NK-92 treated with Interleukin-12 subunit alpha and Interleukin-12 subunit beta, amount 100 ng/mL, for 24 hours (cell line): ENCODE data around the gene LIMD2.

Experiments used
- DNase-seq: peaks from one replicate; lab custom pipeline; 2025; lab: John Stamatoyannopoulos, UW

The LIMD2 gene

DNA sequence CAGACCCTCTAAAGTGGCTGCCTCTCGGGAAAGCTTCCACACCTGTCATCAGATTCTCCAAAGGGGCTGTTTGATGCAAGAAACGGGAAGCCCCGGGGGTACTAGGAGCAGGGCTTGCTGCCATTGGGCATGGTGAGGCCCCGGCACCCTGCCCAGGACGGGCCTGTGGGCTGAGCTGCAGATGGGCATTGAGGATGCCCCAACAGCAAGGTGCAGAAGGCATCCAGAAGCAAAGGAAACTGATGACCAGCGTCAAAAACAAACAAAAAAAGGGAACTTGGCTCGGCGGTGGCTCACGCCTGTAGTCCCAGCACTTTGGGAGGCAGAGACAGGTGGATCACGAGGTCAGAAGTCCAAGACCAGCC, 1.5 kb upstream of the LIMD2 start:
- no peak for DNase-seq

DNA sequence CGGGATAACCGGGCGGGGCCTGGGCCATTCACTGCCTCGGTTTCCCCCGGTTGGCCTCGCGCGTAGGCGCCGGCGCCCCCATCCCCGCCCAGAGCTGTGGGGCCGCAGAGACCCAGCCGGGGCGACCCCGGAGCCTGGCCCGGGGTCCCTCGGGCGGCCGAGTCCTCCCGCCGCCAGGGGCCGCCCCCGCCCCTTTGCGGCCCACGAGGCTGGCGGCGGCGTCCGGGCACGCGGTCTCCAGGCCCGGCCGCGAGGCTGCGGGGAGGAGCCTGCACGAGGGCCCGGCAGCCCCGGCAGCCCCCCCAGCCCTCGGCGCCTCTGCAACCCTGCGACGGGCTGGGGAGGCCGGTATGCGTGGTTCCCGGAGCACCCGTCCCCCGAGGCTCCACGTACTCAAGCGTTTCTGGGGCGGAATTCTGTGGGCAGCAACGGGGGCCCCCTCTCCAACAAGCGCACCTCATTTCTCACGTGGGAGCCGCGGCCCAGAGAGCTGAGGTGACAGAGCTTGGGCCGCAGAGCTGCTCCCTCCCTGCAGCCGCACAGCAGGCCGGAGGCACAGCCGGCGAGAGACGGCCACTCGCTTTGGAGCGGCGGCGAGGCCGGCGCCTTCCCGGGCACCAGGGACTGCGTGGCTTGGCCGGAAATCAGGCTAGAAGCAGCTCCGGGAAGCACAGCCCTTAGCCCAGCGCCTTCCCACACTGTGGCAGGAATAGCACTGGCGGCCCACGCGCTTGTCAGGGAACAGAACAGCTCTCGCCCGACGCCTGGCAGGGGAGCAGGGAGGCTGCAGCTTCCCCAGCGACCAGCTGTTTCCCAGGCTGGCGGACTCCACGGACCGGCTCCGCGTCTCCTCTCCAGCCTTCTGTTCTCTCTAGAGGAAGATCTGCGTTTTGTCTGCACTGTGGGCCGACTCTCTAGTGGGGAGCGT, 867 bp upstream of the LIMD2 start:
- peak; percentile 75 for DNase-seq

DNA sequence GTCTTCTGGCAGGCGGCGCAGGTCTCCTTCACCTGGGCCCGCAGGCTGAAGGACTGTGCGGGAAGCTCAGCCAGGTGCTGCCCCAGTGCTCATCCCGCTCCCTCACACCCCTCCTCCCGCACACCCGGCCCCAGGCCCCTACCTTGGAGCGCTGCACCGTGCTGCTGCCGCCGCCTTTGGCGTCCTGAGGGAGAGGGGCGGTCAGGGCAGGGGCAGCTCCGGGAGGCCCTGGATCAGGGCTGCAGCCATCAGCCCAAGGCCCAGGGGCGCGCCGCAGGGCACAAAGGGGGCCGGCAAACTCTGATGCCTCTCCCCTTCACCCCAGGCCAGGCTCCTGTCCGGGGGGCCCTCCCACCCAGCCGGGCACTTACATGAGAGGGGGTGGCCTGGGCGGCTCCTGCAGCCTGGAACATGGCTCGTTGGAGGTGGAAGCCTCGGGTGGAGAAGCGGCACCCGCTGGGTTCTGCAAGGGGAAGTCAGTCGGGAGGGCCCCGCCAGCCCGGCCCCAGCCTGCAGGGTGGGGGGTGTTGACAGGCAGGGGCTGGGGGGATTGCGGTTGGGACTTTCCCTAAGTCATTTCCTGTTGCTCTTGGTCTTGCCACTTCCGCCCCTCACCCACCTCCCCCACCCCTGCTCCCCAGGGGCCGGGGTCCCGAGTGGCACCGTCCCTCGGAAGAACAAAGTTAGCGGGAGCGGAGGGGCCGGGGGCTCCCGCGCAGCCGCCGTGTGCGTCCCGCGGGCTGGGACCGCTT, 863 bp downstream of the LIMD2 start:
- DNase-seq, result peak; percentile 92

- no peak for DNase-seq
Observed at GRCh38 chr17:63698381-63698885, 1.5 kb downstream of the LIMD2 start.

DNA sequence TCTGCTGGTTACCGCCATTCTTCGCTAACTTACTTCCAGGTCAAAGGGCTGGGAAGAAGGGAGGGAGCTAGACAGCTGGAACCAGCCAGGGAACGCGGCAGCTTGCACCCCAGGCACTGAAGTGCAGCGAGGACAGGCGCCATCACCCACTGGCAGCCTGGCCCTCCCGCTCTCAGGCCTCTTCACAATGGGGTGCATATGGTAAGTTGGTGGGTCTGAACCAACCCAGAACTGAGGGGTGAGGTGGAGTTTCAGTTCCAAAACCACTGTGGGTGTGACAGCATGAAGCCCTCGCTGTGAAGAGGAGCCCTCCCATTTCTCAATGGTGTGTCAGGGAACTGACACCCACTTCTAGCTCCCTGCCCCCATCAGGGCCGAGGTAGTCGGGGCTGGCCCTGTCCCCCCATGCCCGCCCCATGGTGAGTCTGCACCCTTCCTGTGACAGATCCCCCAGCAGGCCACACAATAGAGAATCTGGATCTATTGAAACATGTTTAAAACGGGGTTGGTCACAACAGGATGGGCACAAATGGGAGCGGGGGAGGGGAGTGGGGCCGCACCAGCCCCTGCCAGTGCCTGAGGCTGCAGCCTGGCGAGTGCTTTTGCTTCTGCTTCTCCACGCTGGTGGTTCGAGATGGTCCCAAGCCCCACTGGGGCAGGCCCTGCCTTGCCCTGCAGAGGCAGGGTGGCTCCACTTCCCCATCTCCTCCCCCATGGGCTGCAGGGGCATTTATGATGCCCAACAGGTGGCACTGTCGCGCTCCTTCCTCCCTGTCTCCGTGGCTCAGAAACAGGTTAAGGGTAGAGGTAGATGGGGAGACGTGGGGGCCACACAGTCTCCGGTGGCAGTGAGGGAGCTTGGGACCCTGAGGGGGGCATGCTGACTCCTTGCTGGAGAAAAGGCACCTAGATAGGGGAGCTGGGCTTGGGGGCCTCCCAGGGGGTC, 2.3 kb downstream of the LIMD2 start:
- peak; percentile 37 for DNase-seq

GRCh38 chr17:63696381-63696961, 3.5 kb downstream of the LIMD2 start:
- no peak for DNase-seq

DNA sequence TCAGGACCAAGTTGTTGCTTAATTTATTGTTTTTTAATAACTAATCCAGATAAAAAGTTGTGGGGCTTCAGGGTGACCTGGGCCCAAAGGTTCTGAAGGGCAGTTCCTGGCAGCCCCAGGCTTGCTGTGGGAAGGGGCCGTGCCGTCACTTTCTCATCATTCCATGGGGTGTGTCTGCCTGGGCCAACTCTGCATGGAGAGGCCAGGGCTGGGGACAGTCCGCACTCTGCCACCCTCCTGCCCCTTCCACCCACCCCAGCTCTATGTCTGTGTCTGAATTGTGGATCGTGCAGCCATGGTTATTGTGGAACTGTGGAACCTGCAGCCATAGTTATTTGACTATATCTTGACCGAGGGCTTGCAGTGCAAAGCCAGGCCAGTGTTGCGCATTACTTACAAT, 4.0 kb downstream of the LIMD2 start:
- DNase-seq, result no peak

- DNase-seq, result no peak
Observed at GRCh38 chr17:63694950-63695773, 4.8 kb downstream of the LIMD2 start.

- DNase-seq, result no peak
Observed at GRCh38 chr17:63694229-63694949, 5.5 kb downstream of the LIMD2 start.

DNA sequence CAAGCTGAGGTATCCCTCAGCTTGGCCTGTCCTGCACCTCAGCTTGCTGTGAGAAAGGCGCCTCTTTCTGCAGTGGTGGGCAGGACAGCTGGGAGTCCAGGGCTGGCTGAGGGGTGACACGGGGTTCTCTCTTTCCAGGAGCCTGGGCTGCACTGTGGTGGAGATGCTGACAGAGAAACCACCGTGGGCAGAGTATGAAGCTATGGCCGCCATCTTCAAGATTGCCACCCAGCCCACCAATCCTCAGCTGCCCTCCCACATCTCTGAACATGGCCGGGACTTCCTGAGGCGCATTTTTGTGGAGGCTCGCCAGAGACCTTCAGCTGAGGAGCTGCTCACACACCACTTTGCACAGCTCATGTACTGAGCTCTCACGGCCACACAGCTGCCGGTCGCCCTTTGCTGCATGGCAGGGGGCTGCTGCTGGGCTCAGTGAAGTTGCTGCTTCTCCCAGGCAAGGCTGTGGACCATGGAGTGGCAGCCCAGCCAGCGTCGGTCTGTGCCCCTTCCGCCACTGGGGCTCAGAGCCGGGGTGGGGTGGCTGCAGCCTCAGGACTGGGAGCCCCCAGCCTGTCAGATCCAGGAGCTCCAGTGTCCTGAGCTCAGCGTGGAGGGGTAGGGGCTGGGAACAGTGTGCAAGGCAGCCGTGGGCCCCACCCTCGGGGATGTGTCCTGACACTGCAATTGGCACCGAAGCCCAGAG, 6.4 kb downstream of the LIMD2 start:
- DNase-seq, result no peak

DNA sequence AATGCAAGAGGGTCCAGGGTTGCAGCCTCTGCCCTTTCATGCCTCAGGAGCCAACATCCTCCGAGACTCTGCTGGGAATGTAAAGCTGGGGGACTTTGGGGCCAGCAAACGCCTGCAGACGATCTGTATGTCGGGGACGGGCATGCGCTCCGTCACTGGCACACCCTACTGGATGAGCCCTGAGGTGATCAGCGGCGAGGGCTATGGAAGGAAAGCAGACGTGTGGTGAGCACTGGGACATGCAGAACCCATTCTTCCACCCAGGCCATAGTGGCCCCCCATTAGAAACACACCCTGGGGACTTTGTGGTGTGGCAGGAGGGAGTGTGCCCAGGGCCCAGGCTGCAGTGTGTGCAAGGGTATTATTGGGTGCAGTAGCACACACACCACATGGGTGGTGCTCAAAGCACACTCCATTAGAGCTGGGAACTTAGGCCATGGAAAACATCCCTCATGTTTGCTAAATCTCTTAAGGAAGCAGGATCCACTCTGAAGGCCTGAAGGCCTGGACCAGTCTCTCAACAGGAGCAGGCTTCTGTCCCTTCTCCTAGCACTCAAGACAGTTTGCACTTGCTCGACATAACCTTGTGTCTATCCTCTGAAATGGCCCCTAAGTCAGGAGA, 7.6 kb downstream of the LIMD2 start:
- no peak for DNase-seq

- no peak for DNase-seq
Observed at GRCh38 chr17:63689479-63689878, 10.4 kb downstream of the LIMD2 start.

GRCh38 chr17:63688396-63689020, 11.4 kb downstream of the LIMD2 start:
- no peak for DNase-seq

DNA sequence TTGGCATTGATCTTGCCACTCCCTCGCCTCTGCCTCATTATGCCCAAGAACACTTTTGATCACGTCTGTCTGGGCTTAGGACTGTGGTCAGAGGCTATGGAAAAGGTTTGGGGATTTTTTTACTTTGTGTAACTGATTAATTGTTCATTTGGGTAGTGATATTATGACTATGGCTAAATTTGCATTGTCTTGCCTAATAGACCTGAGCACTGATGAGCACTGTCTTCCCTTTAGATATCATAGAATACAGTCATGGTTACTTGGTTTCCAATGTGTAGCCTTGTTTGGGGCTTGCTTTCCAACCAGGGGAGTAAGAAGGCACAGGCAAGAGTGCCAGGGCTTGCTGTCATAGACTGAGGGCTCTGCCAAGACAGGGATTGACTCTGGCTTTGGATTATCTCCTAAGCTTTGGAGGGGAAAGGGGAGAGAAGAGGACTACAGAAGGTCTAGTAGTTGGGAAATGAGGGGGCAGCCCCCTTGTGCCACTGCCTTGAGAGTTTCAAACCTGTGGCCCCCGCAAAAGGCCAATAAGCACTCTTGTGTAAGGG, 13.7 kb downstream of the LIMD2 start:
- DNase-seq, result no peak

DNA sequence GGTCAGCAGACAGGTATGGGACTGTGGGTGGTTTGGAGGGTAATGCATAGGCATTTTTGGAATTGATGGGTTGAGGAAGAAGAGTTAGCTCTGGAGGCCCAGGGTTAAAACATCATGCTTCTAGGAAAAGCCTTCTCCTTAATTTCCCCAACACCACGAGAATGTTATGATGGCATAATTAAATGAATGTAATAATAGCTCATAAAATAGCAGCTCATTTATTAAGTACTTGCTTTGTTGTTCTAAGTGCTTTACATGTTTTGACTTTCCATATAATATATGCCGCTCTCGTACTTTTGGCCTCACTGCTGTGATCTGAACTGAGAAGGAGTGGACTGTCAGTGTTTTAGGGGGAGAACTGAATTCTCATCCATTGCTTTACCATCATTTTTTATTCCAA, 14.3 kb downstream of the LIMD2 start:
- no peak for DNase-seq

GRCh38 chr17:63685041-63685440, 14.9 kb downstream of the LIMD2 start:
- DNase-seq, result no peak

- no peak for DNase-seq
Observed at GRCh38 chr17:63682981-63683380, 16.9 kb downstream of the LIMD2 start.

- DNase-seq, result no peak
Observed at GRCh38 chr17:63682441-63682840, 17.5 kb downstream of the LIMD2 start.
